AG09319 (cell line): Measurements from ENCODE around the gene AMFR.

Experiments used
- DNase-seq: peaks from one replicate; pipeline ENCODE4 v3.0.0-alpha.2; 2010; ENCODE audit warnings: low read depth; ENCODE audit errors: extremely low read depth
- CTCF ChIP-seq: IDR thresholded peaks from 2 replicates; pipeline ENCODE4 v1.5.1; 2011; ENCODE audit warnings: low read depth, mild to moderate bottlenecking, inconsistent platforms, low read length, moderate library complexity

The AMFR gene

GRCh38 chr16:56314244-56314850 lies 111.0 kb downstream of the AMFR start:
- no peak for DNase-seq
- TF ChIP-seq CTCF, result no peak

GRCh38 chr16:56312556-56312955 lies 112.8 kb downstream of the AMFR start:
- TF ChIP-seq CTCF, result no peak
- DNase-seq, result no peak

GRCh38 chr16:56312028-56312300 lies 113.4 kb downstream of the AMFR start:
- DNase-seq, result no peak
- no peak for TF ChIP-seq CTCF
